SH-SY5Y (cell line): ENCODE data around the gene MUC2.

ENCODE experiments used
- GATA2 ChIP-seq: IDR thresholded peaks from 2 replicates; pipeline ENCODE4 v1.6.1; 2011; ENCODE audit warnings: mild to moderate bottlenecking, low read depth, low read length
- GATA3 ChIP-seq: IDR thresholded peaks from 2 replicates; pipeline ENCODE4 v1.6.1; 2011; ENCODE audit warnings: low read depth, mild to moderate bottlenecking, low read length, moderate library complexity

The MUC2 gene

GRCh38 chr11:1105183-1105565, 30.5 kb downstream of the MUC2 start:
- TF ChIP-seq GATA2: no peak
- no peak for TF ChIP-seq GATA3

- TF ChIP-seq GATA2: no peak
Measured at GRCh38 chr11:1106387-1106786, 31.7 kb downstream of the MUC2 start.

- TF ChIP-seq GATA3 (no peak), GATA2 (no peak)
Measured at GRCh38 chr11:1107316-1108245, 32.9 kb downstream of the MUC2 start.

- TF ChIP-seq GATA3 (no peak), GATA2 (no peak)
Measured at GRCh38 chr11:1108246-1108900, 33.7 kb downstream of the MUC2 start.

GRCh38 chr11:1109101-1109917, 34.6 kb downstream of the MUC2 start:
- no peak for TF ChIP-seq GATA3
- TF ChIP-seq GATA2: no peak

GRCh38 chr11:1109918-1110705, 35.4 kb downstream of the MUC2 start:
- TF ChIP-seq GATA3: no peak
- TF ChIP-seq GATA2: no peak

DNA sequence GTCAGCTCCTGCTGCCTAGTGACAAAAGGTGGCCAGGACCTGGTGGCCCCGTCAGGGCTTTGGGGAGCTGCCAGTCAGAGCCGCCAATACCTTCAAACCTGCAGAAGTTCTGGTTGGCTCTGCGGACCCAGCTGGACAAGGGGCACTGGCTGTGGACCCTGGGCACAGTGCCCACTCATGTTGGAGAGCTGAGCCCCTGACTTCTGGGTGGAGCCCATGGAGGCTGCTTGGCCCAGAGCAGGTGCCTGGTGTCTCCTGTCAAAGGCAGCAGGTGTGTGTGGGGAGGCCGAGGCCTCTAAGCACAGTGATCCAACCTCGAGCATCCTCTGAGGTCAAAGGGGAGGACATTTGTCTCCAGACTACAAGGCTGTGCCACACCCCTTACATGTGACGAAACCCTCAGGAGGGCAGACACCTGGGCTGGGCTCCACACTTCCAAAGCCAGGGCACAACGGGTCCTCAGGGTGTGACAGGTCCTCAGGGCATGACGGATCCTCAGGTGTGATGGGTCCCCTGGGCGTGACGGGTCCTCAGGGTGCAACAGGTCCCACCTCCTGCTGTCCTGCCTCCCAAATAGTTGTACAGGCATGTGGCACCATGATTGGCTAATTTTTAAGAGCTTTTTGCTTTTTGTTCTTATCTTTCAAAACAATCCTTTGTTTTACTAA, 37.0 kb downstream of the MUC2 start:
- no peak for TF ChIP-seq GATA2
- no peak for TF ChIP-seq GATA3

- TF ChIP-seq GATA3: no peak
- TF ChIP-seq GATA2: no peak
Measured at GRCh38 chr11:1112351-1113191, 37.9 kb downstream of the MUC2 start.

DNA sequence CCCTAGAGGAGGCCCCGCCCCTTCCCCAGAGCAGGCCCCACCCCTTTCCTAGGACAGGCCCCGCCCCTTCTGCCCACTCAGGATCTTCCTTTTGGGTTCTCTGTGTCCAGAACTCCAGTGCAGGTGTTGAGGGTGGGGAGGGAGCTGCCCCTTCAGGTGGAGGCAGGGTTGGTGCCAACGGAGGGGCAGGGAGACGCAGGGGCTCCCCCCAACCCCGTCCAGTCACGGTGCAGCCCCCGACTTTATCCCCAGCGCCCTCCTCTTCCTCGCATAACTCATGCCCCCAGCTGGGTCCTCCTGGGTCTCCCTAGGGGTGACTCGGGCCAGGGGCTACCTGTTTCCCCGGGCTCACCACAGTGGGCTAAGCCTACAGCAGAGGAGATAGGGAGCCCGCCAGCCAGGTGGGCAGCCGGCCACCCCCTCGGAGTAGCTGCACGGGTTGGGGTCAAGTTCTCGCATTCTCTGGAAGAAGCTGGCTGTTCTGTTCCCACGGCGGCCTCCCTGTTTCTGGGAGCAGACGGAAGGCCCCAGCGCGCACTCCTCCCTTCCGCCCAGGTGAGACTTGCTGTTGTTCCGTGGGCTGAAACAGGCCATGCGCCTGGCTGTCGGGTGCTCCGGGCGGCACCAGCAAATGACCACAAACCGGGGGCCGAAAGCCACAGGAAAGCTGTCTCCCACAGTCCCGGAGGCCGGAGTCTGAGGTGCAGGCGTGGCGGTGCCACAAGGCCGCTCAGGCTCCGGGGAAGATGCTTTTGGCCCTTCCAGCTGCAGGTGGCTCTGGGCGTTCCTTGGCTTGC, 38.9 kb downstream of the MUC2 start:
- TF ChIP-seq GATA3 (no peak), GATA2 (no peak)

DNA sequence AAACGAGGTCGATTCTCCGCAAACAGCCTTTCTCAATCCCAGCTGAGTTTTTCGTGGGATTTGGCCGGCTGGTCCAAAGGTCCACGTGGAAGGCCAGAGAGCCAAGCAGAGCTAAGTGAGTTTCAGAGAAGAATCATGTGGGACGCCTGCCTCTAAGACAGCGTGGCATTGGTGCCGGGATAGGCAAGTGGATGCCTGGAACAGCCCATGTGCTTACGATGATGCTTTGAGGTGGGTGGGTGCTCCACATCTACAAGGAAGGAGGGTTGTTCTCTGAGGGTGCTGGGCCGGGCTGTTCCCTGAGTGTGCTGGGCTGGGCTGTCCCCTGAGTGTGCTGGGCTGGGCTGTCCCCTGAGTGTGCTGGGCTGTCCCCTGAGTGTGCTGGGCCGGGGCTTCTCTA, 41.4 kb downstream of the MUC2 start:
- TF ChIP-seq GATA2 (no peak), GATA3 (no peak)

DNA sequence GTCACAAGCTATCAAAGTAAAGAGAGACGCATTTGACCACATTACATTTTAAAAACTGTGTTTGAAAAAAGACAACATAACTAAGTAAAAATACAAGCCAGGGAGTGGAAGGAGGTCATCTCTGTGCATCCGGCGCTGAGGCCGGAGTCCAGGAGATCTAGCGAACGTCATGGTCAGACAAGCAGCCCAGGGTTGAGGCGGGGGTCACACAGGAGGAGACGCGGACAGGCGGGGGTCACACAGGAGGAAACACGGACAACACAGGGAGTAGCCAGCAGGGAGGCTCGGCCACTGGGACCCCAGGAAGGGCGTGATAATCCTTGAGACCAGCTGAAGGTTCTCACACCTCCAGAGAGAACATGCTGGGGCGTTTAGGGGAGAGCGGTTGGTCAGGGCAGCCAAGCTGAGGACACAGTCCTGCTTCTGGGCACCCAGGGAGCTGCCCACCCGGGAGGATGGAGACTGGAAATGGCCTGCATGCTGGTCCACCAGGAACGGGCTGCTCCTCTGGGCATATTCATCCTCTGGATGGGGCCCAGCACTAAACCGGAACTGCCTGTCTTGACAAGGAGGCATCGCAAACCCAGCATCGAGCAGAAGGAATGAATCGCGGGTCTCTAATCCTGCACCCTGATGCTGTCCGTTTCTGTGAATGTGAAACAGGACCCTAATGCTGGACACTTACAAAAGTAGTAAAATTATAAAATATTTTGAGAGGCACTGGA, 42.2 kb downstream of the MUC2 start:
- TF ChIP-seq GATA3: no peak
- no peak for TF ChIP-seq GATA2

GRCh38 chr11:1117992-1118391, 43.3 kb downstream of the MUC2 start:
- TF ChIP-seq GATA3 (no peak), GATA2 (no peak)
